Measurements from ENCODE around the gene TCF15.

TCF15 gene

GRCh38 chr20:609371-609964 lies 641 bp downstream of the TCF15 start:
- TF ChIP-seq, protein P1, sequence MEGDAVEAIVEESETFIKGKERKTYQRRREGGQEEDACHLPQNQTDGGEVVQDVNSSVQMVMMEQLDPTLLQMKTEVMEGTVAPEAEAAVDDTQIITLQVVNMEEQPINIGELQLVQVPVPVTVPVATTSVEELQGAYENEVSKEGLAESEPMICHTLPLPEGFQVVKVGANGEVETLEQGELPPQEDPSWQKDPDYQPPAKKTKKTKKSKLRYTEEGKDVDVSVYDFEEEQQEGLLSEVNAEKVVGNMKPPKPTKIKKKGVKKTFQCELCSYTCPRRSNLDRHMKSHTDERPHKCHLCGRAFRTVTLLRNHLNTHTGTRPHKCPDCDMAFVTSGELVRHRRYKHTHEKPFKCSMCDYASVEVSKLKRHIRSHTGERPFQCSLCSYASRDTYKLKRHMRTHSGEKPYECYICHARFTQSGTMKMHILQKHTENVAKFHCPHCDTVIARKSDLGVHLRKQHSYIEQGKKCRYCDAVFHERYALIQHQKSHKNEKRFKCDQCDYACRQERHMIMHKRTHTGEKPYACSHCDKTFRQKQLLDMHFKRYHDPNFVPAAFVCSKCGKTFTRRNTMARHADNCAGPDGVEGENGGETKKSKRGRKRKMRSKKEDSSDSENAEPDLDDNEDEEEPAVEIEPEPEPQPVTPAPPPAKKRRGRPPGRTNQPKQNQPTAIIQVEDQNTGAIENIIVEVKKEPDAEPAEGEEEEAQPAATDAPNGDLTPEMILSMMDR (conservative IDR thresholded peaks at IDR 0.05; ENCODE audit: low read depth, low read length): no peak
- DNase-seq (ENCODE audit: low read depth): no peak
- H3K4me3 ChIP-seq (ENCODE audit: low read length): no peak overlapping the region

GRCh38 chr20:608970-609369 lies 1.1 kb downstream of the TCF15 start:
- no peak for DNase-seq (ENCODE audit: low read depth)
- TF ChIP-seq, protein P1 (conservative IDR thresholded peaks at IDR 0.05; ENCODE audit: low read depth, low read length): no peak
- H3K4me3 ChIP-seq (ENCODE audit: low read length): no peak overlapping the region

DNA sequence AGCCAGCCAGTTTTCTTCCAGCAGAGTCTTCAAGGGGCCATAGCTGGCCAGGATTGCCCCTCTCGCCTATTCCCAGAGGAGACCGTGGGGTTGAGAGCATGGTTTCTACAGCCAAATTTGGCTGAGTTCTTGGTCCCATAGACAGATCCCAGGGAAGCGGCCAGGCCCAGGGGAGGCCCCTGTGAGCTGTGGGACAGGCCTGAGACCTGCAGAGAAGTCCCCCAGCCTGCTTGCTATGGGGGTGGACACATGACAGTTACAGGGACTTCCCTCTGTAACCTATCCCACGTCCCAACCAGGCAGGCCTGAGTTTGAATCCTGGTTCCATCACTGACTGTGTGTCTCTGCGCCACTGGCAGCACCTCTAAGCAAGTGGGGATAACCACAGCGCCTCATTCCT lies 2.6 kb downstream of the TCF15 start:
- no peak for DNase-seq (ENCODE audit: low read depth)
- TF ChIP-seq, protein P1 (conservative IDR thresholded peaks at IDR 0.05; ENCODE audit: low read depth, low read length): no peak
- H3K4me3 ChIP-seq (ENCODE audit: low read length): no peak overlapping the region

DNA sequence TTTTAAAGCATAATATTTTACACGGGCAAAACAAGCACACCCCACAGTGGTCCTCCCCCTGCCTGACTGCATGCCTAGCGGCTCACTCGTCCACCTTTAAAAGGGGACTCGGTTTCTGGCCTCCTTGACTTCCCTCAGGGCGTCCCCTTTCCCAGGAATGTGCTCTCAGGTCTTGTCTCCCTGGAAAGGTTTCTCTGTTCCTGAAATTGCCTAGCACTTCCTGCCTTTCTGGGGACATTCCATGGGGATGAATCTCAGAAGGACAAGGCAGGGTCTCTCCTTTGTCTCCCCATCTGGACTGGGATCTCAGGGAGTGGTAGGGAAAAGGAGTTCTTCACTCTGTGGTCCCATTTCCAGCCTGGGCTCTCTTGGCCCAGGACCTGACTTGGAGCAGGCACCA lies 4.9 kb downstream of the TCF15 start:
- no peak for DNase-seq (ENCODE audit: low read depth)
- H3K4me3 ChIP-seq (ENCODE audit: low read length): no peak overlapping the region
- TF ChIP-seq, protein P1 (conservative IDR thresholded peaks at IDR 0.05; ENCODE audit: low read depth, low read length): no peak

DNA sequence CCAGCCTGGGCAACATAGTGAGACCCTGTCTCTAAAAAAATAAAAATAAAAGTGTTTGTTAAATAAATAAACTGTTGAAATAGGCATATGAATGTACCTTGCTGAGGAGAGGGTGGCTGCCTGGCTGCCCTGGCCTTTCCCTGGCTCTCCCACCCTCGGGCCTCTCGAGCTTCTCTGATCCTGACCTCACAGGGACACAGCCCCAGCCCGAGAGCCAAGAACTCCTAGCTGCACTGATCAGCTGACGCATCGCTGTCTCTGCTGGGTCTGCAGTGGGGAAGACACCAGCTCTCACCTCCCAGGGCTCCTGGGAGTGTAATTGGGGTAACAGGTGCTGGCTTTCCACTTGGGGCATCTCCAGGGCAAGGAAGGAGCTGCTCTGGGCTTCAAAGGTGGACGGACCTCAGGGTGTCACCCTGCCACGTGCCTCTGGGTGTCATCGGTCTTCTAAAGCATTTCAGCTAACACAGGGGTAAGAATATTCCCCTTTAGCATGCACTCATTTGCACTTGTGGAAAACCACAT lies 6.9 kb downstream of the TCF15 start:
- DNase-seq (ENCODE audit: low read depth): no peak
- TF ChIP-seq, protein P1 (conservative IDR thresholded peaks at IDR 0.05; ENCODE audit: low read depth, low read length): no peak
- H3K4me3 ChIP-seq (ENCODE audit: low read length): no peak overlapping the region

DNA sequence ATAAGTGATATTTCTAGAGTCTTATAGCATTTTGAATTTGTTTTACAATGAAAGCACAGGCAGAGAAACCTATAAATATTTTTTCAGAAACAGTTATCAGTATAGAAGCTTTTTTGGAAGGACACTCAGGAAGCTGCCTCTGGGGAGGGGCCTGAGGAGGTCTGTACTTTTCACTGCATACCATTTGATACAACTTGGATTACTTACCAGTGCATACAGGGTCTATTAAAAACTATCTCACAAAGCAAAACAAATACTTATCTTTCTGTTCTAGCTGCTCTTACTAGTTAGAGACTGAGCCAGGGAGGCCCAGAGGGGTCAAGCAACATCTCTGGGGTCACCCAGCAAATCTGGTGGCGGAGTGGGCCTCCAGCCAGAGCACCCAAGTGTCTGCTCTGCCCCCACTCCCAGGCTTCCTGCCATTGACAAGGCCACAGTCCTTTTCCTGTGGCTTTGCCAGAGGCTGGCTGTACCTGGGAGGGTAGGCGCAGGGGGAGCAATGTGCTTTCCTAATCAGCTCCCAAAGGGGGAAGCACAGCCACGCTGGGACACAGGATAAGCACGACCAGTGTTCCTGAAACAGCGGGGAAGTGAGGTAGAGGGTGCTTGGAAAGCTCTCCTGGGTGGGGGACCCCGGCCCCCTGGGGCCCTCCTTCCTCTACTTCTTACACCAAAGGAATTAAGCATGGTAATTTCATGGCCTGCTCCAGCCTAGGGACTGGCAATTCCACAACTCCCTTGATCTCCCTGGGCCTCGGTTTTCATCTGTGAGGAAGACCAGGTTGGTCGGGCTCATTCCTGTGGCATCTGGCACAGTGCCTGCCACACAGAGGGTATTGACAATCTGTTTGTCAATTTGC lies 7.8 kb downstream of the TCF15 start:
- no peak for DNase-seq (ENCODE audit: low read depth)
- TF ChIP-seq, protein P1 (conservative IDR thresholded peaks at IDR 0.05; ENCODE audit: low read depth, low read length): no peak
- no peak overlapping the region for H3K4me3 ChIP-seq (ENCODE audit: low read length)
